Measurements from ENCODE around the gene OCEL1.

OCEL1 gene

GRCh38 chr19:17256130-17256529, 30.1 kb downstream of the OCEL1 start:
- no peaks in the 10 kb centered on the region for H3K4me1 ChIP-seq (ENCODE audit: control insufficient read depth, insufficient read depth, low read length)
- H3K4me3 ChIP-seq (ENCODE audit: low read depth, low read length), result no peak overlapping the region
- H3K9ac ChIP-seq (ENCODE audit: low read depth, low read length), result no peak overlapping the region
- no peaks in the 10 kb centered on the region for H3K27me3 ChIP-seq (ENCODE audit: control insufficient read depth, insufficient read depth, low read length)
- peaks cover 11% of the 10 kb centered on the region for H3K9me3 ChIP-seq (ENCODE audit: control insufficient read depth, insufficient read depth, low read length)
- peaks cover 7% of the 10 kb centered on the region; the same call in 1 of the 2 replicates for H3K36me3 ChIP-seq (ENCODE audit: control insufficient read depth, insufficient read depth, low read length)
- no peak overlapping the region for H3K27ac ChIP-seq (ENCODE audit: low read depth, low read length)

- Histone ChIP-seq H3K9ac (ENCODE audit: low read depth, low read length) (no peak overlapping the region), H3K4me1 (ENCODE audit: control insufficient read depth, insufficient read depth, low read length) (peaks cover 2% of the 10 kb centered on the region; the same call in 1 of the 2 replicates), H3K27ac (ENCODE audit: low read depth, low read length) (no peak overlapping the region), H3K27me3 (ENCODE audit: control insufficient read depth, insufficient read depth, low read length) (no peaks in the 10 kb centered on the region), H3K36me3 (ENCODE audit: control insufficient read depth, insufficient read depth, low read length) (peaks cover 4% of the 10 kb centered on the region; the same call in 1 of the 2 replicates), H3K4me3 (ENCODE audit: low read depth, low read length) (no peak overlapping the region), H3K9me3 (ENCODE audit: control insufficient read depth, insufficient read depth, low read length) (peaks cover 11% of the 10 kb centered on the region)
These were observed 33.2 kb downstream of the OCEL1 start for GRCh38 chr19:17259118-17259780.

DNA sequence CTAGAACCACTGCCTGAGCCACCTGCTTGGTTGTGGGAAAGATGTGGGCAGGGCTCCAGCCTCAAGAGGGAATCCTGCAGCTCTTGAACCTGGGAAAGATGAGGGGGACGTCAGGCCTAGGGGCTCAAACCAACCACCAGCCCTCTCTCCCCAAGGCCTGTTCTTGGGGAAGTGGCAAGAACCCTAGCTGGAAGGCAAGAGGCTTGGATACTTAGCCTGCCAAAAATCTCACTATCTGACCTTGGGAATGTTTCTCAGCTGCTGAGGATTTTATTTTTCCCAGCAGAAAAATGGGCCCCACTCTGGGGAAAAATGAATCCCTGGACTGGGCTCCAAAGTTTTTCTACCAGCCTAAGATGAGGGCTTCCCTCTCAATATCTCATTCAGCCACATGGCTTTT, 33.9 kb downstream of the OCEL1 start:
- H3K9ac ChIP-seq (ENCODE audit: low read depth, low read length), result no peak overlapping the region
- peaks cover 4% of the 10 kb centered on the region; the same call in 1 of the 2 replicates for H3K36me3 ChIP-seq (ENCODE audit: control insufficient read depth, insufficient read depth, low read length)
- H3K9me3 ChIP-seq (ENCODE audit: control insufficient read depth, insufficient read depth, low read length), result peaks cover 11% of the 10 kb centered on the region
- no peak overlapping the region for H3K4me3 ChIP-seq (ENCODE audit: low read depth, low read length)
- no peaks in the 10 kb centered on the region for H3K27me3 ChIP-seq (ENCODE audit: control insufficient read depth, insufficient read depth, low read length)
- peaks cover 6% of the 10 kb centered on the region; the same call in 1 of the 2 replicates for H3K4me1 ChIP-seq (ENCODE audit: control insufficient read depth, insufficient read depth, low read length)
- H3K27ac ChIP-seq (ENCODE audit: low read depth, low read length), result no peak overlapping the region

DNA sequence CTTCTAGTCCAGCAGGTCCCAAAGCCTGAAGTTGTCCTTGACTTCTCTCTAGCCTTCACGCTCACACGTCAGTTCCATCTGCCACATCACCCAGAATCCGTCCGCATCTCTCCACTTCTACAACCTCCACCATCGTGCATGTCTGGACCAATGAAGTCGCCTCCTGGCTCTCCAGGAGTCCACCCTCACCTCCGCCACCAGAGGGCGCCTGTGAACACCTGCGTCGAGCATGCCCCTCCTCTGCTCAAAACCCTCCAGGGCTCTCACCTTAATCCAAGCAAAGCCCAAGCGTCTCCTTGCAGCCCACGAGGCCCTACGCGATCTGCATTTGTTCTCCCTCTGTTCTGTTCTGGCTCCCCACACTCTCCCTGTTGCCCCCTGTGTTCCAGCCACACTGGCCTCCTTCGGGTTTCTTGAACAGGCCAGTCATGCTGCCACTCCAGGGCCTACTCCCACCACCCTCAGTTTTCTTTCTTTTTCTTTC, 34.9 kb downstream of the OCEL1 start:
- H3K27me3 ChIP-seq (ENCODE audit: control insufficient read depth, insufficient read depth, low read length), result no peaks in the 10 kb centered on the region
- peak overlapping the region; percentile 64; the same call in 1 of the 2 replicates for H3K9ac ChIP-seq (ENCODE audit: low read depth, low read length)
- H3K4me1 ChIP-seq (ENCODE audit: control insufficient read depth, insufficient read depth, low read length), result peaks cover 6% of the 10 kb centered on the region; the same call in 1 of the 2 replicates
- peaks cover 11% of the 10 kb centered on the region for H3K9me3 ChIP-seq (ENCODE audit: control insufficient read depth, insufficient read depth, low read length)
- no peak overlapping the region for H3K4me3 ChIP-seq (ENCODE audit: low read depth, low read length)
- H3K27ac ChIP-seq (ENCODE audit: low read depth, low read length), result peak overlapping the region; percentile 30
- peaks cover 4% of the 10 kb centered on the region; the same call in 1 of the 2 replicates for H3K36me3 ChIP-seq (ENCODE audit: control insufficient read depth, insufficient read depth, low read length)

- Histone ChIP-seq H3K36me3 (ENCODE audit: control insufficient read depth, insufficient read depth, low read length) (peaks cover 4% of the 10 kb centered on the region; the same call in 1 of the 2 replicates), H3K4me1 (ENCODE audit: control insufficient read depth, insufficient read depth, low read length) (peaks cover 6% of the 10 kb centered on the region; the same call in 1 of the 2 replicates), H3K9ac (ENCODE audit: low read depth, low read length) (no peak overlapping the region), H3K9me3 (ENCODE audit: control insufficient read depth, insufficient read depth, low read length) (peaks cover 11% of the 10 kb centered on the region), H3K4me3 (ENCODE audit: low read depth, low read length) (no peak overlapping the region), H3K27me3 (ENCODE audit: control insufficient read depth, insufficient read depth, low read length) (no peaks in the 10 kb centered on the region), H3K27ac (ENCODE audit: low read depth, low read length) (no peak overlapping the region)
These were observed 36.5 kb downstream of the OCEL1 start for GRCh38 chr19:17262557-17262956.

DNA sequence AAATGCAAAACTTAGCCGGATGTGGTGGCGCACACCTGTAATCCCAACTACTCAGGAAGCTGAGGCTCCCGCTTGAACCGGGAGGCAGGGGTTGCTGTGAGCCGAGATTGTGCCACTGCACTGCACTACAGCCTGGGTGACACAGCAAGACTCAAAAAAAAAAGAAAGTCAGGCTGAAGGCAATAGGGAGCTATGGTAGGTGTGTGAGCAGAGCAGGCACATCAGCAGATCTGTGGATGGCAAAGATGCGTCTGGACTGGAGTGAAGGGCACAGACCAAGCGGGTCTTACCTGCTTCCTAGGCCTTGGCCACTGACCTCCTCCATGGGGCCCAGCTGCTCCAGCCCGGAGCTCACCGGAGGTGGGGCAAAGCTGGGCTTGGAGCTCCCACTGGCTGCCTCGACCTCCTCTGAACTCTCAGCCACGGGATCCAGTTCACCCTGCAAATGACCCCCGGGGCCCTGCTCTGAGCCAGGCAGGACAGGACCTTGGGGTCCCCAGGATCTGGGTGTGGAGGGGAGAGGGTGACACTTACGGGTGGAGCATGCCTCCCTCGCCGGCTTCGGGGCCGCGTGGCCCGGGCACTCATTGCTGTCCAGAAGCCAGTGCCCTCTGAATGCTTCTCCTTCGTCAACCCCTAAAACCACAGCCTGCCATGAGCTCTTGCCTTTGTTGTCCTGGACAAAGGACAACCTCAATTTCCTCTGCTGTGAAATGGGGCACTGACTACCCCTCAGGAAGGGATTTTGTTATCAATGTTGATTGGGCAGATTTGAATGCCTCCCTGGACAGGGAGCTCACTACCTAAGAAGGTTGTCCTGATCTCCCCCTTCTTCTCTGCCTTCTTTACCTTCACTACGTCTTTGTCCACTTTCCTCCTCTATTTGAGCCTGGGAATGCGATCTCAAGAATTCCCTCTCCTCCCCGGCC, 38.0 kb downstream of the OCEL1 start:
- Histone ChIP-seq H3K9ac (ENCODE audit: low read depth, low read length) (no peak overlapping the region), H3K36me3 (ENCODE audit: control insufficient read depth, insufficient read depth, low read length) (peaks cover 4% of the 10 kb centered on the region), H3K27me3 (ENCODE audit: control insufficient read depth, insufficient read depth, low read length) (no peaks in the 10 kb centered on the region), H3K27ac (ENCODE audit: low read depth, low read length) (peak overlapping the region; percentile 68), H3K9me3 (ENCODE audit: control insufficient read depth, insufficient read depth, low read length) (peaks cover 10% of the 10 kb centered on the region), H3K4me1 (ENCODE audit: control insufficient read depth, insufficient read depth, low read length) (peaks cover 6% of the 10 kb centered on the region; the same call in 1 of the 2 replicates), H3K4me3 (ENCODE audit: low read depth, low read length) (no peak overlapping the region)

DNA sequence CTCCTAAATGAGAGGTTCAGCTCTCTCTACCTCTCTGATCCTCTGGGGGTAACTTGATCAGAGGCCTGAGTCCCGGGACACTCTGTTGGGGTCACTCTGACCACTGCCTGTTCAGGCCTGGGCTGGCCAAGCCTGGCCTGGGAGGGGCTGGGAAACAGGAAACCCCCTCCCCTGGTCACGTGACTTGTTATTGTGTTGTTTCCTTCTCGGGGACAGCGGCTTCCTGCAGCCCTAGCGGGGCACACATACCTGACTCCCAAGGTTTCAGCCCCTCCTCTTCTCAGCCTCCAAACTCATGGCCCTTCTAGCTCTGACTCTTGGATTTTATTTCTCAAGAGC, 38.6 kb downstream of the OCEL1 start, which contains the start of gene USHBP1:
TSS of gene USHBP1 (minus strand) at position 105 of the 339 bp plus-strand sequence. CDS start 446 bp downstream, outside the sequence.
- Histone ChIP-seq H3K9ac (ENCODE audit: low read depth, low read length) (no peak within 1 kb of the TSS), H3K9me3 (ENCODE audit: control insufficient read depth, insufficient read depth, low read length) (peaks cover 3% of the 10 kb centered on the region; the same call in 1 of the 2 replicates), H3K27me3 (ENCODE audit: control insufficient read depth, insufficient read depth, low read length) (no peaks in the 10 kb centered on the region), H3K4me3 (ENCODE audit: low read depth, low read length) (no peak within 1 kb of the TSS), H3K36me3 (ENCODE audit: control insufficient read depth, insufficient read depth, low read length) (peaks cover 9% of the 10 kb centered on the region), H3K4me1 (ENCODE audit: control insufficient read depth, insufficient read depth, low read length) (peaks cover 6% of the 10 kb centered on the region; the same call in 1 of the 2 replicates), H3K27ac (ENCODE audit: low read depth, low read length) (peak within 1 kb of the TSS; percentile 68)

GRCh38 chr19:17266026-17266425, 40.0 kb downstream of the OCEL1 start:
- Histone ChIP-seq H3K27ac (ENCODE audit: low read depth, low read length) (no peak overlapping the region), H3K36me3 (ENCODE audit: control insufficient read depth, insufficient read depth, low read length) (peaks cover 17% of the 10 kb centered on the region), H3K9ac (ENCODE audit: low read depth, low read length) (no peak overlapping the region), H3K27me3 (ENCODE audit: control insufficient read depth, insufficient read depth, low read length) (no peaks in the 10 kb centered on the region), H3K4me3 (ENCODE audit: low read depth, low read length) (no peak overlapping the region), H3K4me1 (ENCODE audit: control insufficient read depth, insufficient read depth, low read length) (peaks cover 6% of the 10 kb centered on the region; the same call in 1 of the 2 replicates), H3K9me3 (ENCODE audit: control insufficient read depth, insufficient read depth, low read length) (no peaks in the 10 kb centered on the region)

DNA sequence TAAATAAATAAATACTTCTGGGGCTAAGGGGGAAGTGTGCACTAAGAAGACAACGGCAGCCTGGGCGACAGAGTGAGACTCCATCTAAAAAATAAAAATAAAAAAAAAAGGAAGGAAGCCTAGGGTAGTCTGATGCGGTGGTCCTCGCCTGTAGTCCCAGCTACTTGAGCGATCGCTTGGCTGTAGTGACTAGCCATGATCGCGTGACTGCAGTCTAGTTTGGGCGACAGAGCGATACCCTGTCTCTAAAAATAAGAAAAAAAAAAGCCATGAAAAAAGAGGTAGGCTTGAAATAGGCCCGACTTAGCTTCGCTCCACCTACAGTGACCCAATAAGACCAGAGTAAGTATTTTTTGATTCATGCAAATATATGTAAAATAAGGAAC, 40.6 kb downstream of the OCEL1 start:
- Histone ChIP-seq H3K27ac (ENCODE audit: low read depth, low read length) (no peak overlapping the region), H3K36me3 (ENCODE audit: control insufficient read depth, insufficient read depth, low read length) (peaks cover 22% of the 10 kb centered on the region), H3K4me1 (ENCODE audit: control insufficient read depth, insufficient read depth, low read length) (peaks cover 6% of the 10 kb centered on the region; the same call in 1 of the 2 replicates), H3K9me3 (ENCODE audit: control insufficient read depth, insufficient read depth, low read length) (no peaks in the 10 kb centered on the region), H3K27me3 (ENCODE audit: control insufficient read depth, insufficient read depth, low read length) (no peaks in the 10 kb centered on the region), H3K9ac (ENCODE audit: low read depth, low read length) (no peak overlapping the region), H3K4me3 (ENCODE audit: low read depth, low read length) (no peak overlapping the region)

GRCh38 chr19:17266975-17267788, 41.2 kb downstream of the OCEL1 start, which contains the start of gene BABAM1:
TSS of gene BABAM1 (plus strand) at chr19:17267443. CDS start at chr19:17268807, 1,364 bp downstream.
- Histone ChIP-seq H3K9ac (ENCODE audit: low read depth, low read length) (peak within 1 kb of the TSS; percentile 86), H3K4me3 (ENCODE audit: low read depth, low read length) (peak within 1 kb of the TSS; percentile 95), H3K36me3 (ENCODE audit: control insufficient read depth, insufficient read depth, low read length) (peaks cover 28% of the 10 kb centered on the region), H3K9me3 (ENCODE audit: control insufficient read depth, insufficient read depth, low read length) (no peaks in the 10 kb centered on the region), H3K4me1 (ENCODE audit: control insufficient read depth, insufficient read depth, low read length) (peaks cover 6% of the 10 kb centered on the region; the same call in 1 of the 2 replicates), H3K27me3 (ENCODE audit: control insufficient read depth, insufficient read depth, low read length) (no peaks in the 10 kb centered on the region), H3K27ac (ENCODE audit: low read depth, low read length) (peak within 1 kb of the TSS; percentile 82)

Measured in HUES48 (cell line).